ENCODE measurements around the gene SEC63.

- TF ChIP-seq POLR2A (IDR thresholded peaks at IDR 0.05; ENCODE audit: low read length) (no peak), GATA1 (IDR thresholded peaks at IDR 0.05; ENCODE audit: low read depth, low read length) (no peak)
Observed at GRCh38 chr6:107822176-107823046, 135.6 kb downstream of the SEC63 start.

Measured in erythroblast (primary cell).